Hematopoietic multipotent progenitor cell treated with erythropoietin and hydrocortisone succinate and interleukin-3 and kit ligand, for 15 days (in vitro differentiated cells): Measurements from ENCODE around the gene DPYSL4.

Experiments used
- DNase-seq: peaks from one replicate; pipeline ENCODE4 v3.0.0-alpha.2; 2015; ENCODE audit warnings: low spot score

DPYSL4 gene

GRCh38 chr10:132243141-132243540 is 56.4 kb downstream of the DPYSL4 start:
- DNase-seq = no peak

- DNase-seq = no peak
Observed at GRCh38 chr10:132243626-132244025, 56.9 kb downstream of the DPYSL4 start.

GRCh38 chr10:132245056-132245455 is 58.3 kb downstream of the DPYSL4 start:
- no peak for DNase-seq

GRCh38 chr10:132246296-132246695 is 59.5 kb downstream of the DPYSL4 start:
- DNase-seq = no peak

GRCh38 chr10:132247943-132248342 is 61.2 kb downstream of the DPYSL4 start:
- DNase-seq = no peak

GRCh38 chr10:132248455-132249225 is 61.9 kb downstream of the DPYSL4 start:
- peak; percentile 33 for DNase-seq

- no peak for DNase-seq
Observed at GRCh38 chr10:132249226-132249724, 62.5 kb downstream of the DPYSL4 start.

- no peak for DNase-seq
Observed at GRCh38 chr10:132249824-132250375, 63.2 kb downstream of the DPYSL4 start.

- DNase-seq = no peak
Observed at GRCh38 chr10:132250481-132251475, 64.0 kb downstream of the DPYSL4 start.

- DNase-seq = no peak
Observed at GRCh38 chr10:132251928-132252327, 65.2 kb downstream of the DPYSL4 start.

GRCh38 chr10:132252412-132252811 is 65.7 kb downstream of the DPYSL4 start:
- DNase-seq = no peak

GRCh38 chr10:132253092-132253687 is 66.4 kb downstream of the DPYSL4 start:
- DNase-seq = no peak

- DNase-seq = no peak
Observed at GRCh38 chr10:132254841-132255240, 68.1 kb downstream of the DPYSL4 start.
